Nephron progenitor cell (in vitro differentiated cells): ENCODE results near the gene IWS1.

Experiments used
- DNase-seq: peaks from one replicate; pipeline ENCODE4 v3.0.0; 2021
- H3K27ac Mint-ChIP-seq: 2 replicates; pipeline ENCODE4 v1.8.0; 2021; ENCODE audit warnings: mild to moderate bottlenecking, moderate library complexity, mixed read lengths
- H3K27me3 Mint-ChIP-seq: 2 replicates; pipeline ENCODE4 v1.8.0; 2021; ENCODE audit warnings: mild to moderate bottlenecking, low read depth, mixed read lengths; ENCODE audit not compliant: poor library complexity
- H3K36me3 Mint-ChIP-seq: 2 replicates; pipeline ENCODE4 v1.8.0; 2021; ENCODE audit warnings: low read depth, mixed read lengths
- H3K4me1 Mint-ChIP-seq: 2 replicates; pipeline ENCODE4 v1.8.0; 2021; ENCODE audit warnings: mixed read lengths
- H3K4me3 Mint-ChIP-seq: 2 replicates; pipeline ENCODE4 v1.8.0; 2021; ENCODE audit warnings: mild to moderate bottlenecking, moderate library complexity, mixed read lengths
- H3K9me3 Mint-ChIP-seq: 2 replicates; pipeline ENCODE4 v1.8.0; 2021; ENCODE audit warnings: mild to moderate bottlenecking, moderate library complexity, mixed read lengths
- CTCF ChIP-seq: fragments of 200-600 bp; sonication (generic); IDR thresholded peaks from 2 replicates; pipeline ENCODE4 v1.5.0; 2021; ENCODE audit warnings: antibody characterized with exemption

Gene IWS1

DNA sequence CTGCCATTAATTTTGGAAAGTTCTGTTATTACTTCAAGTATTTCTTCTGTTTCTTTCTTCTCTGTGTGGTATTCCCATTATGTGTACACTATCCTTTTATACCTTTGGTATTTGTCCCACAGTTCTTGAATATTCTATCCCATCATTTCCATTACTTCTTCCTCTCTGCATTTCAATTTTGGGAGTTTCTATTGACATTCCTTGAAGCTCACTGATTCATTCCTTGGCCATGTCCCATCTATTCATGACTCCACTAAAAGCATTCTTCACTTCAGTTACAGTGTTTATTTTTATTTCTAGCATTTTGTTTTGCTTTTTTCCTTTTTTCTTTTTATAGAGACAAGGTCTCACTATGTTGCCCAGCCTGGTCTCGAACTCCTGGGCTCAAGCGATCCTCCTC is 77.8 kb downstream of the IWS1 start:
- H3K36me3 Mint-ChIP-seq, result peaks cover 11% of the 10 kb centered on the region
- H3K27ac Mint-ChIP-seq, result no peak overlapping the region
- H3K9me3 Mint-ChIP-seq, result peaks cover 19% of the 10 kb centered on the region
- no peak overlapping the region for H3K4me3 Mint-ChIP-seq
- H3K4me1 Mint-ChIP-seq, result peaks cover 29% of the 10 kb centered on the region
- H3K27me3 Mint-ChIP-seq, result peaks cover 7% of the 10 kb centered on the region
- no peak for DNase-seq
- TF ChIP-seq CTCF, result no peak

GRCh38 chr2:127439343-127439742 is 86.9 kb downstream of the IWS1 start:
- TF ChIP-seq CTCF, result no peak
- no peak for DNase-seq
- H3K27me3 Mint-ChIP-seq, result peaks cover 11% of the 10 kb centered on the region
- no peak overlapping the region for H3K4me3 Mint-ChIP-seq
- H3K27ac Mint-ChIP-seq, result no peak overlapping the region
- peaks cover 35% of the 10 kb centered on the region for H3K9me3 Mint-ChIP-seq
- H3K4me1 Mint-ChIP-seq, result peaks cover 9% of the 10 kb centered on the region
- H3K36me3 Mint-ChIP-seq, result no peaks in the 10 kb centered on the region

DNA sequence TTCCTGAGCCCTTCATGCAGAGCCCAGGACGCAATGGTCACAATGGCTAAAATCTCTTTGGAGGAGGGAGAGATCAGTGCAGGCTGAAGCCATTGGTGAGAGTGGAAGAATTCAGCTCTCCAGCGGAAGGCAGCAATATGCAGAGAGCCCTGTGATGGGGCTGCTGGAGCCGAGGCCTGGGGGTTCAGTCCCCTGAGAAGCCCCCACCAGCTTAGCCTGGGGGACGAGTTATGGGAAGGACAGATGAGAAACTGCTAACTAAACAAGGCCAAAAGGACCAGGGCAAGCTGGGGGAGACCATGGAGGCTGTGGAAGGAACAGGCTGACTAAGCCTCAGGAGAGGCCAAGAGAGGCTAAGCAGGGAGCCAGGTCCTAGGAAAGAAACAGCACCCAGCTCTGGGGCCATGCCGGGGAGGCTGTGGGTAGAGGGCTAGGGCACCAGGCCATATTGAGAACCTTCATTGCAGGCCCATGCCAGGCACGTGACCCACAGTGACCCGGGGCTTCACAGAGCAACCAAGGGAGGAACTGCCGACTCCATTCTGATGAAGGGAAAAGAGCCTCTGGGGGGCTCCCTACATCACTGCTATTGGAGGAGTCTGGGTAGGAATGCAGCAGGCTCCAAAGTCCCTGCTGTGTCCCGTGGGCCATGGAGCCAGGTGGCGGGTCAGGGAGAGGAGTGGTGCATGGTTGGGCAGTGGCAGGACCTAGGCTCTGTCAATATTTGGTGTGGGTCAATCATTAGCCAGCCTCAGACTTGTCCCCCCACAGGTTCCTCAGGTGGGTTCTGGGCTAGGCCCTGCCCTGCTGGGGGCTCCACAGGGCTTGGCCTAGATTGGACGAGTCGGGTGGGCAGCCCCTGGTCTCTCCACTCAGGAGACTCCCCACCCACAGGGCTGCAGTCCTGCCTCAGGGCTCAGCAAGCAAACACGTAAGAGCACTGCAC is 88.2 kb downstream of the IWS1 start:
- Mint-ChIP-seq H3K27ac (no peak overlapping the region), H3K36me3 (no peaks in the 10 kb centered on the region), H3K4me1 (peaks cover 9% of the 10 kb centered on the region), H3K27me3 (peaks cover 7% of the 10 kb centered on the region), H3K4me3 (no peak overlapping the region), H3K9me3 (peaks cover 24% of the 10 kb centered on the region)
- no peak for DNase-seq
- no peak for TF ChIP-seq CTCF

- H3K9me3 Mint-ChIP-seq, result peaks cover 16% of the 10 kb centered on the region
- H3K4me1 Mint-ChIP-seq, result peaks cover 12% of the 10 kb centered on the region
- no peak overlapping the region for H3K4me3 Mint-ChIP-seq
- no peak for DNase-seq
- H3K27me3 Mint-ChIP-seq, result peaks cover 10% of the 10 kb centered on the region
- H3K36me3 Mint-ChIP-seq, result no peaks in the 10 kb centered on the region
- no peak for TF ChIP-seq CTCF
- H3K27ac Mint-ChIP-seq, result no peak overlapping the region
Observed at GRCh38 chr2:127437056-127437455, 89.2 kb downstream of the IWS1 start.

GRCh38 chr2:127434515-127434914 is 91.8 kb downstream of the IWS1 start:
- no peak overlapping the region for H3K27ac Mint-ChIP-seq
- DNase-seq, result no peak
- TF ChIP-seq CTCF, result no peak

More at GRCh38 chr2:127434515-127434914, 91.8 kb downstream of the IWS1 start:
- peaks cover 19% of the 10 kb centered on the region for H3K4me1 Mint-ChIP-seq
- peaks cover 10% of the 10 kb centered on the region for H3K27me3 Mint-ChIP-seq
- no peaks in the 10 kb centered on the region for H3K36me3 Mint-ChIP-seq
- H3K9me3 Mint-ChIP-seq, result peaks cover 4% of the 10 kb centered on the region
- H3K4me3 Mint-ChIP-seq, result no peak overlapping the region
